Nephron (organoid): ENCODE measurements around the gene ZCCHC3.
A peak's percentile ranks its signal among the peaks of the same experiment; 100 is the strongest.

Experiments
- H3K27ac Mint-ChIP-seq, 3 experiments: 2 replicates each; pipeline ENCODE4 v1.8.0; 2020; ENCODE audit warnings: mixed read lengths in 3 of 3, mild to moderate bottlenecking in 2 of 3, moderate library complexity in 1 of 3
- H3K27me3 Mint-ChIP-seq: 2 replicates; pipeline ENCODE4 v1.8.0; 2021; ENCODE audit warnings: low read depth, mild to moderate bottlenecking, moderate library complexity, mixed read lengths
- H3K36me3 Mint-ChIP-seq: 2 replicates; pipeline ENCODE4 v1.8.0; 2020; ENCODE audit warnings: low read depth, mixed read lengths
- H3K4me1 Mint-ChIP-seq: 2 replicates; pipeline ENCODE4 v1.8.0; 2020; ENCODE audit warnings: mixed read lengths
- H3K4me3 Mint-ChIP-seq, 3 experiments: 2 replicates each; pipeline ENCODE4 v1.8.0; 2020; ENCODE audit warnings: mild to moderate bottlenecking in 3 of 3, mixed read lengths in 3 of 3, moderate library complexity in 2 of 3
- H3K9me3 Mint-ChIP-seq: 2 replicates; pipeline ENCODE4 v1.8.0; 2020; ENCODE audit warnings: mixed read lengths
- TF ChIP-seq, protein P1 (sequence below), 3 experiments: fragments of 200-600 bp; sonication (generic); IDR thresholded peaks; one replicate each; pipeline ENCODE4 v1.5.0; 2021; ENCODE audit warnings: antibody characterized with exemption in 3 of 3; ENCODE audit not compliant: unreplicated experiment in 3 of 3

ZCCHC3 gene

GRCh38 chr20:347317-347639 lies 49.9 kb downstream of the ZCCHC3 start:
- Mint-ChIP-seq H3K4me3 (peak overlapping the region; percentile 87 to 93 (median 93)), H3K27ac (peak overlapping the region; percentile 90 to 98 (median 97)), H3K9me3 (no peaks in the 10 kb centered on the region), H3K36me3 (peaks cover 15% of the 10 kb centered on the region), H3K27me3 (no peaks in the 10 kb centered on the region), H3K4me1 (peaks cover 10% of the 10 kb centered on the region)
- TF ChIP-seq, protein P1, sequence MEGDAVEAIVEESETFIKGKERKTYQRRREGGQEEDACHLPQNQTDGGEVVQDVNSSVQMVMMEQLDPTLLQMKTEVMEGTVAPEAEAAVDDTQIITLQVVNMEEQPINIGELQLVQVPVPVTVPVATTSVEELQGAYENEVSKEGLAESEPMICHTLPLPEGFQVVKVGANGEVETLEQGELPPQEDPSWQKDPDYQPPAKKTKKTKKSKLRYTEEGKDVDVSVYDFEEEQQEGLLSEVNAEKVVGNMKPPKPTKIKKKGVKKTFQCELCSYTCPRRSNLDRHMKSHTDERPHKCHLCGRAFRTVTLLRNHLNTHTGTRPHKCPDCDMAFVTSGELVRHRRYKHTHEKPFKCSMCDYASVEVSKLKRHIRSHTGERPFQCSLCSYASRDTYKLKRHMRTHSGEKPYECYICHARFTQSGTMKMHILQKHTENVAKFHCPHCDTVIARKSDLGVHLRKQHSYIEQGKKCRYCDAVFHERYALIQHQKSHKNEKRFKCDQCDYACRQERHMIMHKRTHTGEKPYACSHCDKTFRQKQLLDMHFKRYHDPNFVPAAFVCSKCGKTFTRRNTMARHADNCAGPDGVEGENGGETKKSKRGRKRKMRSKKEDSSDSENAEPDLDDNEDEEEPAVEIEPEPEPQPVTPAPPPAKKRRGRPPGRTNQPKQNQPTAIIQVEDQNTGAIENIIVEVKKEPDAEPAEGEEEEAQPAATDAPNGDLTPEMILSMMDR (IDR thresholded peaks at IDR 0.05; ENCODE audit: unreplicated experiment in 3 of 3): no peak

GRCh38 chr20:347640-348484 lies 50.5 kb downstream of the ZCCHC3 start:
- peak overlapping the region; percentile 87 to 93 (median 93) for H3K4me3 Mint-ChIP-seq
- H3K27me3 Mint-ChIP-seq: no peaks in the 10 kb centered on the region
- TF ChIP-seq, protein P1 (IDR thresholded peaks at IDR 0.05; ENCODE audit: unreplicated experiment in 3 of 3): no peak
- H3K9me3 Mint-ChIP-seq: no peaks in the 10 kb centered on the region
- H3K4me1 Mint-ChIP-seq: peaks cover 10% of the 10 kb centered on the region
- H3K36me3 Mint-ChIP-seq: peaks cover 15% of the 10 kb centered on the region
- peak overlapping the region; percentile 90 to 98 (median 97) for H3K27ac Mint-ChIP-seq

DNA sequence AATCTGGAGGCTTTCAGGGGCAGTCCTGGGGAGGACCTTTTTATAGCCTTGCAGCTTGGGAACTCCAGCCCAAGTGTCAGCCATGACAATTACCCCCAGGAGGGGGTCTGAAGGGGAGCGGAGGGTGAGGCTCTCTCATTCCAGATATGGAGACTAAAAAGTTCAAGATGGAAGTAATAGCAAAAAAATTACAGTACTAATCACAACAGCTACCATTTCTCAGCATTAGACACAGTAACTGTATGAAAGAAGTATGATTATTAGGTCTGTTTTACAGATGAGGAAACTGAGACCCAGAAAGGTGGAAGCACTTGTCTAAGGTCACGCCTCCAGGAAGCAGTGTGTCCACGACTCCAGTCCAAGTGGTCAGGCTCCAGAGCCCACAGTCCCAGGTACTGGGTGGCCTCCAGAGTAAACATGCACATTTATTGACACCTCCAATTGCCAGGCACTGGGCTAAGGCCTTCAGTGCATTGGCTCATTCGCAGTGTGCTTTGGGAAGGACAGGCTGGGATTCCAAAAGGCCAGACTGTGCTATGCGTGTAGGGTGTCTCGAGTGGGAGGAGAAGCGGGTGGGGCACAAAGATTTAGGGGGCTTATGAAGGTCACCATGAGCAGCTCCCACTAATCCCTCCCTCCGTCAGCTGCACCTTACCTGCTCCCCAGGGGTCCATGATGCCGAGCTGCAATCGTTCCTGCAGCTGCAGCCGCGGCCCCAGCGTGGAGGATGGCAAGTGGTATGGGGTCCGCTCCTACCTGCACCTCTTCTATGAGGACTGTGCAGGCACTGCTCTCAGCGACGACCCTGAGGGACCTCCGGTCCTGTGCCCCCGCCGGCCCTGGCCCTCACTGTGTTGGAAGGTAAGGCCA lies 51.8 kb downstream of the ZCCHC3 start:
- peak overlapping the region; percentile 40 to 93 (median 87) for H3K4me3 Mint-ChIP-seq
- H3K36me3 Mint-ChIP-seq: peaks cover 7% of the 10 kb centered on the region
- no peaks in the 10 kb centered on the region for H3K27me3 Mint-ChIP-seq
- H3K4me1 Mint-ChIP-seq: peaks cover 10% of the 10 kb centered on the region
- H3K9me3 Mint-ChIP-seq: no peaks in the 10 kb centered on the region
- TF ChIP-seq, protein P1 (IDR thresholded peaks at IDR 0.05; ENCODE audit: unreplicated experiment in 3 of 3): no peak
- peak overlapping the region; percentile 90 to 98 (median 97) for H3K27ac Mint-ChIP-seq
